ENCODE measurements around the gene FMO5. TPM values are rescaled to one million over a fixed set of nuclear protein-coding genes. Genes with fewer than 3 reads are reported as not detected.

Gene FMO5
- total and polyA plus RNA-seq, 2 of the 13 experiments (the other 11 are each of a cell fraction or from before 2014, with no cell fraction given) = 48.2 to 149 TPM

DNA sequence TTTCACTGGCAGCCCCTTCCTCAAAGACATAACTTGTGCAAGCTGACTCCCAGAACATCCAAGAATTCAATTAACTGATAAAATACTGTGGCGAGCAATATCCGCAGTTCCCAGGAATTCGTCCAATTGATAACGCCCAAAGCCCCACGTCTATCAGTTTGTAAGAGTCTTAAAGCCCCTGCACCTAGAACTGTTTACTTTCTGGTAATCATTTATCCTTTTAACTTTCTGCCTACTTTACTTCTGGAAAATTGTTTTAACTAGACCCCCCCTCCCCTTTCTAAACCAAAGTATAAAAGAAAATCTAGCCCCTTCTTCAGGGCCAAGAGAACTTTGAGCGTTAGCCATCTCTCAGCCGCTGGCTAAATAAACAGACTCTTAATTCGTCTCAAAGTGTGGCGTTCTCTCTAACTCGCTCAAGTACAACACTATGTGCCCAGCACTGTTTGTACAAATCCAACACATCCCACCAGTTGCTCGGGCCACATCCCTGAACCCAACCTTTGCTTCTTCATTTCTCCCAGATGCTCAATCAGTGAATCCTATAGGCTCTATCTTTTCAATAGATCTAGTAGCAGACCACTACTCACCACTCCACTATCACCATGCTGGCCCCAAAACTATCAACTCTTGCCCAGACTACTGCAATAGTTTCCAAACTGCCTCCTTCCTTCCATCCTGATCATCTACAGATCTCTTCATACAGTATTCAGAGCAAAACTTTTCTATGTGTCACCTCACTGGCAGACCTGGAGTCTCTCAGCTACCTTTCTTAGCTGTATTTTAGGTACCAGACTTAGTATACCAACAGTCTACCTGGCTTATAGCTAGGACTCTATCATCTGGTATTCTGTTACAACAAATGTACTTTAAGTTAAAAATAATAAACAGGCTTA, 14.0 kb upstream of the FMO5 start (continued):
- TF ChIP-seq HDAC2 (CRISPR knock-in tag; IDR thresholded peaks at IDR 0.05) (peak; percentile 69), ZNF543 (CRISPR knock-in tag; IDR thresholded peaks at IDR 0.05) (peak; percentile 41; the same call in 1 of the 2 replicates), ZMYM2 (CRISPR knock-in tag; IDR thresholded peaks at IDR 0.05) (0 out of 2 replicates have a peak, but pooled peaks have one; percentile 49), GATAD2A (CRISPR knock-in tag; IDR thresholded peaks at IDR 0.05) (peak; percentile 84), ETV5 (CRISPR knock-in tag; IDR thresholded peaks at IDR 0.05; ENCODE audit: borderline replicate concordance) (peak; percentile 16; the same call in 1 of the 2 replicates), THYN1 (CRISPR knock-in tag; IDR thresholded peaks at IDR 0.05; ENCODE audit: borderline replicate concordance, low read depth) (0 out of 2 replicates have a peak, but pooled peaks have one; percentile 36), ERF (CRISPR knock-in tag; IDR thresholded peaks at IDR 0.05) (peak; percentile 35; the same call in 1 of the 2 replicates), CBFB (CRISPR knock-in tag; IDR thresholded peaks at IDR 0.05) (no peak), STAG1 (CRISPR knock-in tag; IDR thresholded peaks at IDR 0.05) (0 out of 2 replicates have a peak, but pooled peaks have one; percentile 8), ATF1 (CRISPR knock-in tag; IDR thresholded peaks at IDR 0.05) (no peak; the same call in 1 of the 2 replicates), MAZ (IDR thresholded peaks at IDR 0.05; ENCODE audit: borderline replicate concordance, low read depth, low read length) (no peak), MAZ (CRISPR knock-in tag; IDR thresholded peaks at IDR 0.05; ENCODE audit: low read depth) (peak; percentile 48; the same call in 1 of the 2 replicates), SSRP1 (CRISPR knock-in tag; IDR thresholded peaks at IDR 0.05) (peak; percentile 60; the same call in 1 of the 2 replicates), ZNF780A (CRISPR knock-in tag; IDR thresholded peaks at IDR 0.05) (0 out of 2 replicates have a peak, but pooled peaks have one; percentile 42), NR2F6 (IDR thresholded peaks at IDR 0.05) (no peak), NR2F6 (CRISPR knock-in tag; IDR thresholded peaks at IDR 0.05) (peak; percentile 22; the same call in 1 of the 2 replicates), SMAD9 (CRISPR knock-in tag; IDR thresholded peaks at IDR 0.05) (no peak), FOSL2 (CRISPR knock-in tag; IDR thresholded peaks at IDR 0.05) (peak; percentile 46; the same call in 1 of the 2 replicates), SOX13 (IDR thresholded peaks at IDR 0.05) (peak; percentile 27; the same call in 1 of the 2 replicates), SOX13 (CRISPR knock-in tag; conservative IDR thresholded peaks at IDR 0.05 in 1 of 2, IDR thresholded peaks at IDR 0.05 in 1 of 2) (peak in 1 of 2 experiments; percentile 75; a peak in 2 of 4 replicates), BORCS8-MEF2B (CRISPR knock-in tag; IDR thresholded peaks at IDR 0.05) (0 out of 2 replicates have a peak, but pooled peaks have one; percentile 33), PCBP2 (optimal IDR thresholded peaks at IDR 0.05; ENCODE audit: low read depth, low read length, poor library complexity, severe bottlenecking) (no peak)
- TF ChIP-seq, protein P1, sequence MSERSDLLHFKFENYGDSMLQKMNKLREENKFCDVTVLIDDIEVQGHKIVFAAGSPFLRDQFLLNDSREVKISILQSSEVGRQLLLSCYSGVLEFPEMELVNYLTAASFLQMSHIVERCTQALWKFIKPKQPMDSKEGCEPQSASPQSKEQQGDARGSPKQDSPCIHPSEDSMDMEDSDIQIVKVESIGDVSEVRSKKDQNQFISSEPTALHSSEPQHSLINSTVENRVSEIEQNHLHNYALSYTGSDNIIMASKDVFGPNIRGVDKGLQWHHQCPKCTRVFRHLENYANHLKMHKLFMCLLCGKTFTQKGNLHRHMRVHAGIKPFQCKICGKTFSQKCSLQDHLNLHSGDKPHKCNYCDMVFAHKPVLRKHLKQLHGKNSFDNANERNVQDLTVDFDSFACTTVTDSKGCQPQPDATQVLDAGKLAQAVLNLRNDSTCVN (CRISPR knock-in tag; IDR thresholded peaks at IDR 0.05; ENCODE audit: borderline replicate concordance) = peak; percentile 93
- TF ChIP-seq, protein P2, sequence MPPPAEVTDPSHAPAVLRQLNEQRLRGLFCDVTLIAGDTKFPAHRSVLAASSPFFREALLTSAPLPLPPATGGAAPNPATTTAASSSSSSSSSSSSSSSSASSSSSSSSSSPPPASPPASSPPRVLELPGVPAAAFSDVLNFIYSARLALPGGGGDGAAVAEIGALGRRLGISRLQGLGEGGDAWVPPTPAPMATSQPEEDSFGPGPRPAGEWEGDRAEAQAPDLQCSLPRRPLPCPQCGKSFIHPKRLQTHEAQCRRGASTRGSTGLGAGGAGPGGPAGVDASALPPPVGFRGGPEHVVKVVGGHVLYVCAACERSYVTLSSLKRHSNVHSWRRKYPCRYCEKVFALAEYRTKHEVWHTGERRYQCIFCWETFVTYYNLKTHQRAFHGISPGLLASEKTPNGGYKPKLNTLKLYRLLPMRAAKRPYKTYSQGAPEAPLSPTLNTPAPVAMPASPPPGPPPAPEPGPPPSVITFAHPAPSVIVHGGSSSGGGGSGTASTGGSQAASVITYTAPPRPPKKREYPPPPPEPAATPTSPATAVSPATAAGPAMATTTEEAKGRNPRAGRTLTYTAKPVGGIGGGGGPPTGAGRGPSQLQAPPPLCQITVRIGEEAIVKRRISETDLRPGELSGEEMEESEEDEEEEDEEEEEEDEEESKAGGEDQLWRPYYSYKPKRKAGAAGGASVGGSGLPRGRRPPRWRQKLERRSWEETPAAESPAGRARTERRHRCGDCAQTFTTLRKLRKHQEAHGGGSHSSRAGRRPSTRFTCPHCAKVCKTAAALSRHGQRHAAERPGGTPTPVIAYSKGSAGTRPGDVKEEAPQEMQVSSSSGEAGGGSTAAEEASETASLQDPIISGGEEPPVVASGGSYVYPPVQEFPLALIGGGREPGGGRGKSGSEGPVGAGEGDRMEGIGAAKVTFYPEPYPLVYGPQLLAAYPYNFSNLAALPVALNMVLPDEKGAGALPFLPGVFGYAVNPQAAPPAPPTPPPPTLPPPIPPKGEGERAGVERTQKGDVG (CRISPR knock-in tag; IDR thresholded peaks at IDR 0.05; ENCODE audit: borderline replicate concordance) = no peak
- TF ChIP-seq, protein P3, sequence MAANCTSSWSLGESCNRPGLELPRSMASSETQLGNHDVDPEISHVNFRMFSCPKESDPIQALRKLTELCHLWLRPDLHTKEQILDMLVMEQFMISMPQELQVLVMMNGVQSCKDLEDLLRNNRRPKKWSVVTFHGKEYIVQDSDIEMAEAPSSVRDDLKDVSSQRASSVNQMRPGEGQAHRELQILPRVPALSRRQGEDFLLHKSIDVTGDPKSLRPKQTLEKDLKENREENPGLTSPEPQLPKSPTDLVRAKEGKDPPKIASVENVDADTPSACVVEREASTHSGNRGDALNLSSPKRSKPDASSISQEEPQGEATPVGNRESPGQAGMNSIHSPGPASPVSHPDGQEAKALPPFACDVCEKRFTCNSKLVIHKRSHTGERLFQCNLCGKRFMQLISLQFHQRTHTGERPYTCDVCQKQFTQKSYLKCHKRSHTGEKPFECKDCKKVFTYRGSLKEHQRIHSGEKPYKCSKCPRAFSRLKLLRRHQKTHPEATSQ (CRISPR knock-in tag; IDR thresholded peaks at IDR 0.05; ENCODE audit: borderline replicate concordance) = 0 out of 2 replicates have a peak, but pooled peaks have one; percentile 74

Measured in HepG2 (cell line).